ENCODE measurements around the gene SLC4A3.

The SLC4A3 gene

DNA sequence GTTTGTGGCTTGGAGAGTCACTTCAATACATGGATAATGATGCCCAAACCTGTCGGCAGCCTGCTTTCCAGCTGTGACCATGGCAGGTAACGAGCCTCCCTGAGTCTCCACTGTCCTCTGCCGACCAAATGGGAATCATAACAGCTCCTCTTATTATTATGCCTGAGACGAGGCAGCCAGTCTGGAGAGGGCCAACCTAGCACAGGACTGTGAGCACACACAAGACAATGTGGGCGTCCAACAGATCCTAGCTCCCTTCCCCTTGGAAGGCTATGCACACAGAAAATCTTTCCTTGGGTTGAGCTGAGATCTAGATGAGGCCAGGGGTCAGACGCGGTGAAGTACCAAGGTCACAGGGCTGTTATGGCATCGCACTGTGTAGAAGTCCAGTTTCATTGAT lies 890 bp upstream of the SLC4A3 start:
- WGBS (ENCODE audit: insufficient coverage): 96% methylated on average over 8 of the region's 8 CpGs
- DNase-seq: no peak
- H3K9me3 ChIP-seq (ENCODE audit: control extremely low read depth in 1 of 5, control insufficient read depth in 4 of 5, insufficient read depth in 2 of 5, low read depth in 1 of 5, low read length in 4 of 5): no peaks in the 10 kb centered on the region
- ChIA-PET POLR2A (no interaction called here), CTCF (interaction anchor here (1.1 to 8.0 kb wide), 4 partner anchors 8 to 85 kb away, joined by 3 to 45 read pairs (median 3); no protein-coding TSS in a partner anchor)
- no peaks in the 10 kb centered on the region for H3K36me3 ChIP-seq (ENCODE audit: control insufficient read depth in 4 of 4, insufficient read depth in 4 of 4, low read length in 3 of 4)
- peaks cover 0 to 31% (median 17%) of the 10 kb centered on the region in 5 experiments for H3K27me3 ChIP-seq (replicated peaks in 2 of 5; ENCODE audit: control insufficient read depth in 4 of 5, insufficient read depth in 5 of 5, low read length in 4 of 5)
- H3K4me3 ChIP-seq (ENCODE audit: control insufficient read depth in 1 of 7, extremely low read depth in 1 of 7, insufficient read depth in 4 of 7, low read depth in 2 of 7, low read length in 6 of 7): no peak overlapping the region
- H3K4me1 ChIP-seq (ENCODE audit: control extremely low read depth in 1 of 4, control insufficient read depth in 4 of 4, insufficient read depth in 4 of 4, low read length in 3 of 4): peaks cover 0 to 23% (median 19%) of the 10 kb centered on the region in 4 experiments
- H3K27ac ChIP-seq (ENCODE audit: insufficient read depth in 1 of 2, low read depth in 1 of 2, low read length in 2 of 2, poor library complexity in 1 of 2, severe bottlenecking in 2 of 2): no peak overlapping the region

DNA sequence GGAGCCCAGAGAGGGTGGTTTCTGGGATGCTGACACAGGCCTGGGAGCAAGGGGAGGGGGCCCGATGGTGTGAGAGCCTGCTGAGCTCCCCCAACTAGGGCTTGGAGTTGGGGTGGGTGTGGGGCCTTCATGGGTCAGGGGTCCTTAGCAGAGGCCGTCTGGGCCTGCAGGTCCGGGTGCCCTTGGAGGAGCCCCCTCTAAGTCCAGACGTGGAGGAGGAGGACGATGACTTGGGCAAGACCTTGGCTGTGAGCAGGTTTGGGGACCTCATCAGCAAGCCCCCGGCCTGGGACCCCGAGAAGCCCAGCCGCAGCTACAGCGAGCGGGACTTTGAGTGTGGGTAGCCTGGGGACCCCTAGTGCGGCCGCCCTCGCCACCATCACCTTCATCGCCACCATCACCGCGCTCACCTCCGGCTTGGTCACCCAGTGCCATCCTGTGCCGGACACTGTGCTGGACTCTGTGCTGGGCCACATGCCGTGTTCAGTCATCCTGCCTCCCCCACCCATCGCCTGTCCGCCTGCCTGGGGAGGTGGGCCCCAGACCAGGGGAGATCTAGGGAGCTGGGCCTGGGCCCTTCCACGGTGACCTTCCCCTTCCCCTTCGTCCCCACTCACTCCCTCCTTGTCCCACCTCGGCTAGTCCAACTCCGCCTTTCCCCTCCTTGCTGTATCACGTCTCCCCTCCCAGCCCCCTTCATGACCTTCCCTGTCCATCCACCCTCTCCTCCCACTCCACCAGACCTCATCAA lies 980 bp downstream of the SLC4A3 start:
- Histone ChIP-seq H3K4me3 (ENCODE audit: control insufficient read depth in 1 of 7, extremely low read depth in 1 of 7, insufficient read depth in 4 of 7, low read depth in 2 of 7, low read length in 6 of 7) (peak overlapping the region in 2 of 7 experiments; percentile 4 to 66), H3K27ac (ENCODE audit: insufficient read depth in 1 of 2, low read depth in 1 of 2, low read length in 2 of 2, poor library complexity in 1 of 2, severe bottlenecking in 2 of 2) (no peak overlapping the region), H3K9me3 (ENCODE audit: control extremely low read depth in 1 of 5, control insufficient read depth in 4 of 5, insufficient read depth in 2 of 5, low read depth in 1 of 5, low read length in 4 of 5) (no peaks in the 10 kb centered on the region), H3K27me3 (replicated peaks in 2 of 5; ENCODE audit: control insufficient read depth in 4 of 5, insufficient read depth in 5 of 5, low read length in 4 of 5) (peaks cover 0 to 31% (median 17%) of the 10 kb centered on the region in 5 experiments), H3K36me3 (ENCODE audit: control insufficient read depth in 4 of 4, insufficient read depth in 4 of 4, low read length in 3 of 4) (no peaks in the 10 kb centered on the region), H3K4me1 (ENCODE audit: control extremely low read depth in 1 of 4, control insufficient read depth in 4 of 4, insufficient read depth in 4 of 4, low read length in 3 of 4) (peaks cover 0 to 23% (median 19%) of the 10 kb centered on the region in 4 experiments)
- CTCF ChIA-PET: interaction anchor here (1.4 to 8.0 kb wide), 4 partner anchors 10 to 88 kb away, joined by 3 to 45 read pairs (median 6); no protein-coding TSS in a partner anchor
- POLR2A ChIA-PET: no interaction called here
- WGBS (ENCODE audit: insufficient coverage): 81% methylated on average over 18 of the region's 26 CpGs
- no peak for DNase-seq

DNA sequence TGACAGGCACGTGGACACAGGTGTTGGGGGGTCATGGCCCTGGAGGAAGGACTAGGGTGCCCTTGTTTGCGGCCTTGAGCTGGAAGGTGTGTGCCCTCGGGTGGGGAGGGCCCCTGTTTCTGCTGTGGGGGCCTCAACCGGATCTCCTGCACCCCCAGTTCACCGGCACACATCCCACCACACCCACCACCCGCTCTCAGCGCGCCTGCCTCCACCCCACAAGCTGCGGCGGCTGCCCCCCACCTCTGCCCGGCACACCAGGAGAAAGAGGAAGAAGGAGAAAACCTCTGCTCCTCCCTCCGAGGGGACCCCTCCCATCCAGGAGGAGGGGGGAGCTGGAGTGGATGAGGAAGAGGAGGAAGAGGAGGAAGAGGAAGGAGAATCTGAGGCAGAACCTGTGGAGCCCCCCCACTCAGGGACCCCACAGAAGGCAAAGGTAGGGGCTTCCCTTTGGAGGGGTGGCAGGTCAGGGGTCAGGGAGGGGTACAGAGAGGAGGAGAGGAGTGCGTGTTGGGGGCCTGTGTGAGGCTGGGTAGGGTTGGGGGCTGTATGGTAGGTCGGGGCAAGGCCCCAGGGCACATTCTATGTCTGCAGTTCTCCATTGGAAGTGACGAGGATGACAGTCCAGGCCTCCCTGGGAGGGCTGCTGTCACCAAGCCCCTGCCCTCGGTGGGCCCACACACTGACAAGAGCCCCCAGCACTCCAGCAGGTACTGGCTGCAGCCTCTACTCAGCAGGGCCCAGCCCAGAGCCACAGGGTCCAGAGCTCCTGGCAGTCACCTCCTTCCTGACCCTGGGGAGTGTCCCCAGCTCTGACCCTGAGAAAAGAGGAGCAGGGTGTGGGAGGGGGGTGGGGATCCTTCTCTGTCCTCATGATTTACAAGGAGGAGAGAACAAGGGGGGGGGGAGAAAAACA lies 1.8 kb downstream of the SLC4A3 start:
- DNase-seq: peak; percentile 5 to 62 (median 57)
- WGBS (ENCODE audit: insufficient coverage): 64% methylated on average over 3 of the region's 16 CpGs
- Histone ChIP-seq H3K36me3 (ENCODE audit: control insufficient read depth in 4 of 4, insufficient read depth in 4 of 4, low read length in 3 of 4) (no peaks in the 10 kb centered on the region), H3K27ac (ENCODE audit: insufficient read depth in 1 of 2, low read depth in 1 of 2, low read length in 2 of 2, poor library complexity in 1 of 2, severe bottlenecking in 2 of 2) (no peak overlapping the region), H3K27me3 (replicated peaks in 2 of 5; ENCODE audit: control insufficient read depth in 4 of 5, insufficient read depth in 5 of 5, low read length in 4 of 5) (peaks cover 0 to 31% (median 14%) of the 10 kb centered on the region in 5 experiments), H3K4me3 (ENCODE audit: control insufficient read depth in 1 of 7, extremely low read depth in 1 of 7, insufficient read depth in 4 of 7, low read depth in 2 of 7, low read length in 6 of 7) (peak overlapping the region in 2 of 7 experiments; percentile 12 to 28), H3K4me1 (ENCODE audit: control extremely low read depth in 1 of 4, control insufficient read depth in 4 of 4, insufficient read depth in 4 of 4, low read length in 3 of 4) (peaks cover 0 to 23% (median 19%) of the 10 kb centered on the region in 4 experiments), H3K9me3 (ENCODE audit: control extremely low read depth in 1 of 5, control insufficient read depth in 4 of 5, insufficient read depth in 2 of 5, low read depth in 1 of 5, low read length in 4 of 5) (no peaks in the 10 kb centered on the region)
- POLR2A ChIA-PET: interaction anchor here (0.6 kb wide), 2 partner anchors 14 to 1943 kb away, joined by 3 read pairs; partner anchors contain the start of gene EPHA4
- CTCF ChIA-PET: interaction anchor here (0.6 to 8.0 kb wide), 6 partner anchors 9 to 1758 kb away, joined by 3 to 45 read pairs (median 4); no protein-coding TSS in a partner anchor

DNA sequence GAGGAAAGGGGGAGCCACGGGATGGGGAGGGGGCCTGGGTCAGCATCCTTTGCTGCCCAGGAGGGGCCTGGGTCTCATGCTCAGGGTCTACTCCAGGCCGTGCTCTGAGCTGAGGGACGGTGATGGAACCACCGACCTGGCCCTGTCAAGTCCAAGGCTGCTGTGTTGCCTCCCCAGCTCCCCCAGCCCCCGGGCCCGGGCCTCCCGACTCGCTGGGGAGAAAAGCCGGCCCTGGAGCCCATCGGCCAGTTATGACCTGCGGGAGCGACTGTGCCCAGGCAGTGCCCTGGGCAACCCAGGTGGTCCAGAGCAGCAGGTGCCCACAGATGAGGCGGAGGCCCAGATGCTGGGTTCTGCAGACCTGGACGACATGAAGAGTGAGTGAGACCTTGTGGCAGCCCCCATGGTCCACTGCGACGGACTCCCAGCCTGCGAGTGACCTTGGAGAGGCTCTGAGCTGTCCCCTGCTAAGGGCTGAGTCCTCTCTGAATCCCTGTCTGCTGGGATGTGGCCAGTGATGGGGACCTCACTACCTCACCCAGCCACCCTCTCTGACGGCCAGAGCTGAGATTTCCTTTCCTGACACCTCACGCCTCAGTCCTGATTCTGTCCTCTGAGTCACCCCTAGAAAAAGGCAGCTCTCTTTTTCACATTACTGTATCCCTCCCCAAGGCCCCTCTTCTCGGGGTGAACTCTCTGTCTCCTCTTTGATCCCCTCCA lies 2.7 kb downstream of the SLC4A3 start:
- H3K9me3 ChIP-seq (ENCODE audit: control extremely low read depth in 1 of 5, control insufficient read depth in 4 of 5, insufficient read depth in 2 of 5, low read depth in 1 of 5, low read length in 4 of 5): no peaks in the 10 kb centered on the region
- peaks cover 0 to 26% (median 9%) of the 10 kb centered on the region in 5 experiments for H3K27me3 ChIP-seq (replicated peaks in 2 of 5; ENCODE audit: control insufficient read depth in 4 of 5, insufficient read depth in 5 of 5, low read length in 4 of 5)
- H3K27ac ChIP-seq (ENCODE audit: insufficient read depth in 1 of 2, low read depth in 1 of 2, low read length in 2 of 2, poor library complexity in 1 of 2, severe bottlenecking in 2 of 2): no peak overlapping the region
- ChIA-PET CTCF (interaction anchor here (1.0 to 8.0 kb wide), 6 partner anchors 8 to 91 kb away, joined by 3 to 45 read pairs (median 4); no protein-coding TSS in a partner anchor), POLR2A (no interaction called here)
- DNase-seq: no peak
- H3K4me1 ChIP-seq (ENCODE audit: control extremely low read depth in 1 of 4, control insufficient read depth in 4 of 4, insufficient read depth in 4 of 4, low read length in 3 of 4): peaks cover 0 to 23% (median 19%) of the 10 kb centered on the region in 4 experiments
- 95% methylated on average over 18 of the region's 20 CpGs for WGBS (ENCODE audit: insufficient coverage)
- H3K4me3 ChIP-seq (ENCODE audit: control insufficient read depth in 1 of 7, extremely low read depth in 1 of 7, insufficient read depth in 4 of 7, low read depth in 2 of 7, low read length in 6 of 7): no peak overlapping the region
- H3K36me3 ChIP-seq (ENCODE audit: control insufficient read depth in 4 of 4, insufficient read depth in 4 of 4, low read length in 3 of 4): no peaks in the 10 kb centered on the region

DNA sequence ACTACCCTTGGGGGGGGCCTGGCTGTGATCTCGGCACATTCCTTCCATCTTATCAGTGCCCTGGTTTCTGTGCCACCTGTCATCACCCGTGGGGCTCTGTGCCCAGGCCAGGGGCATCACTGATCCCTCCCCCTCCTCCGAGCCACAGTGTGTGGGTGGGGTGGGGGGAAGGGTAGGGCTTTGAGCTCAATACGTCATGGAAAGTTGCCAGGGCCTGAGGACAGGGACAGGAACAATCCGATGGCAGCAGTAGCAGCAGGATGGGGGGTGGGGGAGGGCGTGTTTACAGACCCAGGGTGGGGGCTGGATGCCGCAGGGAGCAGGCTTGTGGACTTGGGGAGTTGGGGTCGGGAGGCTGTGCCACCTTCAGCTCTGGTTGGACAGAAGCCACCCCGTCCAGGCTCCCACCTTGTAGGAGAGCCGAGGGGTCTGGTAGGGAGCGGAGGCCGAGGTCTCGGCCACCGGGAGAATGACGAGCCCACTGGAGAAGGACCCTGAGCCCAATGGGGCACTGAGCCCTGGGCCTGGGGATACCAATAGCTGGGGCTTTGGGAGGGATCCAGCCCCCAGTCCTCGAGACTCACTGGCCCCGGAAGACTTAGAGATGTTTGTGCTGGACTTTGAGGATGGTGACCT lies 3.5 kb downstream of the SLC4A3 start:
- CTCF ChIA-PET: interaction anchor here (1.0 to 8.0 kb wide), 6 partner anchors 11 to 92 kb away, joined by 3 to 45 read pairs (median 4); no protein-coding TSS in a partner anchor
- POLR2A ChIA-PET: no interaction called here
- Histone ChIP-seq H3K27me3 (replicated peaks in 2 of 5; ENCODE audit: control insufficient read depth in 4 of 5, insufficient read depth in 5 of 5, low read length in 4 of 5) (peaks cover 0 to 26% (median 9%) of the 10 kb centered on the region in 5 experiments), H3K9me3 (ENCODE audit: control extremely low read depth in 1 of 5, control insufficient read depth in 4 of 5, insufficient read depth in 2 of 5, low read depth in 1 of 5, low read length in 4 of 5) (no peaks in the 10 kb centered on the region), H3K4me3 (ENCODE audit: control insufficient read depth in 1 of 7, extremely low read depth in 1 of 7, insufficient read depth in 4 of 7, low read depth in 2 of 7, low read length in 6 of 7) (no peak overlapping the region), H3K27ac (ENCODE audit: insufficient read depth in 1 of 2, low read depth in 1 of 2, low read length in 2 of 2, poor library complexity in 1 of 2, severe bottlenecking in 2 of 2) (no peak overlapping the region), H3K4me1 (ENCODE audit: control extremely low read depth in 1 of 4, control insufficient read depth in 4 of 4, insufficient read depth in 4 of 4, low read length in 3 of 4) (peaks cover 0 to 23% (median 19%) of the 10 kb centered on the region in 4 experiments), H3K36me3 (ENCODE audit: control insufficient read depth in 4 of 4, insufficient read depth in 4 of 4, low read length in 3 of 4) (no peaks in the 10 kb centered on the region)
- DNase-seq: no peak
- 97% methylated on average over 11 of the region's 17 CpGs for WGBS (ENCODE audit: insufficient coverage)

DNA sequence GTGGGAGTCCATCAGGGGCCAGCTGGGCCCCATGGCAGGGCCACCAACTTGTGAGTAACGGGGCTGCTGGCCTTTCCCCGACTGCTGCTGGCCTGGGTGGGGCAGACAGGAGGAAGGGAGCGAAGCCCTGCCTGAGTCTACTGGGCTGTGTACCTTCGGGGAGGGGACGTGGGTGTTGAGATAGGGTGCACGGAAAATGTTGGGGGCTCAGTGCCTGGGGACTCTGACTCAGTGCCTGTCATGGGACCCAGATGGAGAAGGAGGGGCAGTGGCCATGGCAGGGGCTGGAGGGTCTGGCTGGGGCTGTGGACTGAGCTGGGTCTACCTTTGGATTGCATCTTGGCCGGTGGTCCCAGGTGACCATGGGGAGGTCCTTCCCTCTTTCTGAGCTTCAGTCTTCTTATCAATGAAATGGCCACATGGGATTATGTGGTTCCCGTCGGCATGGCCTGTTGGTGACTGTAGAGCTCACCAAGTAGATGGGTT lies 4.0 kb downstream of the SLC4A3 start:
- Histone ChIP-seq H3K4me3 (ENCODE audit: control insufficient read depth in 1 of 7, extremely low read depth in 1 of 7, insufficient read depth in 4 of 7, low read depth in 2 of 7, low read length in 6 of 7) (no peak overlapping the region), H3K27ac (ENCODE audit: insufficient read depth in 1 of 2, low read depth in 1 of 2, low read length in 2 of 2, poor library complexity in 1 of 2, severe bottlenecking in 2 of 2) (no peak overlapping the region), H3K27me3 (replicated peaks in 2 of 5; ENCODE audit: control insufficient read depth in 4 of 5, insufficient read depth in 5 of 5, low read length in 4 of 5) (peaks cover 0 to 23% (median 8%) of the 10 kb centered on the region in 5 experiments), H3K36me3 (ENCODE audit: control insufficient read depth in 4 of 4, insufficient read depth in 4 of 4, low read length in 3 of 4) (no peaks in the 10 kb centered on the region), H3K9me3 (ENCODE audit: control extremely low read depth in 1 of 5, control insufficient read depth in 4 of 5, insufficient read depth in 2 of 5, low read depth in 1 of 5, low read length in 4 of 5) (no peaks in the 10 kb centered on the region), H3K4me1 (ENCODE audit: control extremely low read depth in 1 of 4, control insufficient read depth in 4 of 4, insufficient read depth in 4 of 4, low read length in 3 of 4) (peaks cover 0 to 23% (median 19%) of the 10 kb centered on the region in 4 experiments)
- CTCF ChIA-PET: interaction anchor here (1.4 to 8.0 kb wide), 5 partner anchors 10 to 91 kb away, joined by 4 to 45 read pairs (median 4); no protein-coding TSS in a partner anchor
- 98% methylated on average over 6 of the region's 9 CpGs for WGBS (ENCODE audit: insufficient coverage)
- DNase-seq: no peak
- POLR2A ChIA-PET: no interaction called here
